Colonic mucosa (tissue), 4 donors: ENCODE results near the gene THAP7. TPM values are rescaled to one million over a fixed set of nuclear protein-coding genes. Genes with fewer than 3 reads are reported as not detected.

Experiments
- DNase-seq: peaks from one replicate; pipeline ENCODE4 v3.0.0-alpha.2; 2020
- H3K27ac ChIP-seq: fragments of 200-600 bp; one replicate; pipeline ENCODE4 v1.8.0; 2021
- H3K27me3 ChIP-seq: fragments of 200-600 bp; one replicate; pipeline ENCODE4 v1.8.0; 2021
- H3K36me3 ChIP-seq: fragments of 200-600 bp; one replicate; pipeline ENCODE4 v1.8.0; 2021
- H3K4me1 ChIP-seq: fragments of 200-600 bp; one replicate; pipeline ENCODE4 v1.8.0; 2021; ENCODE audit warnings: mild to moderate bottlenecking
- H3K4me3 ChIP-seq: fragments of 200-600 bp; one replicate; pipeline ENCODE4 v1.8.0; 2021
- H3K9ac ChIP-seq, 2 donors: one replicate each; pipeline ENCODE4 v1.7.0; 2013; ENCODE audit warnings: control low read depth in 2 of 2, low read depth in 2 of 2, low read length in 2 of 2
- H3K9me3 ChIP-seq: fragments of 200-600 bp; one replicate; pipeline ENCODE4 v1.8.0; 2021
- intact Hi-C: fragments of 100-400 bp; cut with DNase I; formaldehyde crosslinking; loops from one replicate; pipeline ENCODE4 v1.14.1; 2022
- total RNA-seq, 2 donors: library from RNA; stranded (reverse); fragmentation: NEBNext Ultra II Directional in 1 of 2; extraction: Animal tissue kit (Norgen Biotek cat#: 25700) in 1 of 2; gene quantifications; one replicate each; pipeline ENCODE4 v1.2.1, GENCODE V29; 2021
- TF ChIP-seq, protein P1 (sequence below): fragments of 200-600 bp; IDR thresholded peaks from one replicate; pipeline ENCODE4 v1.8.0; 2022; ENCODE audit warnings: antibody characterized with exemption, mild to moderate bottlenecking
- donor health status: healthy.
- donor health status: DM: no; HTN: no; CAD: no.
- donor health status: DM: no; HTN: no; CAD: no.

The THAP7 gene
- total RNA-seq, 2 donors from 2014 or later = 12.9 to 23.3 TPM

DNA sequence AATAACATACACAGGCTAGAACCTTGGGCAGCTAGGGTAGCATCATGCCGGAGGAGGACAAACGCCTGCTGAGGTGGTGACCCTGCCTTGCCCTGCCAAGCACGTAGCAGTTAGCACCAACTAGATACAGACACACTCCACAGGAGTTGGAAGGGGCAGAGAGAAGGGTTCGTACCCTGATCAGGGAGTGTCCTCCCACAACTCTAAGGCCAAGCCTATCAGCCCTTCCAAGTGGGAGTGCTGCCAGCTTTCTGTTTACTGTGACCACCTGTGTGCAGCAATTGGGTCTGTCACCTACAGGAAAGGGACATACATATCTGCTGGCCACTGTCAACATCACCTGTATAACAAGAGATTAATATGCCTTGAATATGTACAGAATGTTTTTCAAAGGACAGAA, 1.9 kb upstream of the THAP7 start:
- peak overlapping the region; percentile 4 for H3K27ac ChIP-seq
- TF ChIP-seq, protein P1, sequence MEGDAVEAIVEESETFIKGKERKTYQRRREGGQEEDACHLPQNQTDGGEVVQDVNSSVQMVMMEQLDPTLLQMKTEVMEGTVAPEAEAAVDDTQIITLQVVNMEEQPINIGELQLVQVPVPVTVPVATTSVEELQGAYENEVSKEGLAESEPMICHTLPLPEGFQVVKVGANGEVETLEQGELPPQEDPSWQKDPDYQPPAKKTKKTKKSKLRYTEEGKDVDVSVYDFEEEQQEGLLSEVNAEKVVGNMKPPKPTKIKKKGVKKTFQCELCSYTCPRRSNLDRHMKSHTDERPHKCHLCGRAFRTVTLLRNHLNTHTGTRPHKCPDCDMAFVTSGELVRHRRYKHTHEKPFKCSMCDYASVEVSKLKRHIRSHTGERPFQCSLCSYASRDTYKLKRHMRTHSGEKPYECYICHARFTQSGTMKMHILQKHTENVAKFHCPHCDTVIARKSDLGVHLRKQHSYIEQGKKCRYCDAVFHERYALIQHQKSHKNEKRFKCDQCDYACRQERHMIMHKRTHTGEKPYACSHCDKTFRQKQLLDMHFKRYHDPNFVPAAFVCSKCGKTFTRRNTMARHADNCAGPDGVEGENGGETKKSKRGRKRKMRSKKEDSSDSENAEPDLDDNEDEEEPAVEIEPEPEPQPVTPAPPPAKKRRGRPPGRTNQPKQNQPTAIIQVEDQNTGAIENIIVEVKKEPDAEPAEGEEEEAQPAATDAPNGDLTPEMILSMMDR = no peak

DNA sequence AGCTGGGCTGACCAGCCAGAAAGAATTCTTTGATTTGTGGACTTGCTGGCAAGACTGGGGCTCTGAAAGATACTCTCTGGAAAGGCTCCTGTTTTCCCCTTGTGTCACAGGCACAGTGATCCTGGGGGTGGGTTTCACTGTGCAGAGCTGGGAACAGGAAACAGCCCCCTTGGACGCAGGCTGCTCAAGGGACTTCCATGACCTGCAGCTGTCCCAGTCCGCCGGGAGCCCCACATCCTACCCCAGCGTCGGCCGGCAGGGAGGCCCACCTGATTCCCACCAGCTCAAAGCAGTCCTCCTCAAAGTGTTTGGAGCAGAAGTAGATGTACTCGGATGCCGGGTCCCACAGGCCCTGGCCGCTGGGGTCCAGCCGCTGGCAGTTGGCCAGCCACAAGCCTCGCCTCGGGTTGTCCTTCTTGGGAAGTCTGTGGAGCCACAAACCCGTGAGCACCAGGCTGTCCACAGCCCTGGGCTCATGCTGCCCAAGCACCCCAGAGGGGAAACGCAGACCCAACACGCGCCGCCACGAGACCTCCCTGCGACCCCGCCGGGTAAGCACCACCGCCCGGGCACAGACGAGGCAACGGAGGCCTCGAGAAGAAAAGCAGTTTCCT, 824 bp downstream of the THAP7 start:
- no peak for DNase-seq
- Histone ChIP-seq H3K4me3 (peak overlapping the region; percentile 68), H3K9ac (peak overlapping the region; percentile 76 to 93), H3K36me3 (peaks cover 12% of the 10 kb centered on the region), H3K27me3 (no peaks in the 10 kb centered on the region), H3K4me1 (peaks cover 20% of the 10 kb centered on the region), H3K9me3 (no peaks in the 10 kb centered on the region), H3K27ac (peak overlapping the region; percentile 99)
- intact Hi-C loops = no loop called here
- TF ChIP-seq, protein P1 = no peak

More for the DNA sequence above, 1.9 kb upstream of the THAP7 start:
- H3K4me1 ChIP-seq = peaks cover 20% of the 10 kb centered on the region
- no peak overlapping the region for H3K4me3 ChIP-seq
- H3K9ac ChIP-seq = peak overlapping the region in 1 of 2 donors; percentile 67
- H3K27me3 ChIP-seq = no peaks in the 10 kb centered on the region
- H3K9me3 ChIP-seq = no peaks in the 10 kb centered on the region
- peaks cover 12% of the 10 kb centered on the region for H3K36me3 ChIP-seq
- intact Hi-C loops = no loop called here
- peak; percentile 55 for DNase-seq

DNA sequence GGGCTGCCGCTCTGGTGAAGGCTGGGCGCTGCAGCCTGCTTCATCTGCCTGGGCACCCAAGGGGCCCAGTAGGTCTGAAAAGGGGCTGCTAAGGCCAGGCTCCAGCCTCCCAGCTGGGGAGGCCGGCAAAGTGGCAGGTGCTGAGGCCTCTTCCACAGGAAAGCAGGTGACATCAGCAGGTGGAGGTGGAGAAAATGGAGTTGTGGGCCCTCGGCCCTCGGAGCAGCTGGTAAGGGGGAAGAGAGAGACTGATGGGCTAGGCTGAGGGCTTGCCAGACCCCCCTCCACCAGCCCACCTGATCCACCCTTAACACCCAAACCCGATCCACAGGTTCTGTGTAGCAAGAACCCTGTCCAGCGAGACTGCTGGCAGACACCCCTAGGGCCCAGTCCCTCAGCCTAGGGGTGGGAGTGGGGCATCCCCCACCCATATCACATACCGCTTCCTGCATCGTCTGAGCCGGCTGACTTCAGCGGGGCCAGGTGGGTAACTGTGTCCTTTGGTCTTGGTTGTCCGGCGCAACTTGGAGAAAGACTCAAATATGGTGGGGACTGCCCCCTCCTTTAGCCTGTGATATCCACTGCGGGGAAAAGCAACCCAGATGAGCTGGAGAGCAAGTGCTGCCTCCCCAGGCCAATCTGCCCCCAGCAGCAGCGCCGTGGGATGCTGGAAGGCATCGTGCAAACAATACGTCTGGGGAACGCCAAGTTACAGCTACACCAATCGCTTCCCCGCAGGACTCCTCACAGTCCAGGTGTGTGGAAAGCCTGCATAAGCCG, 1.5 kb downstream of the THAP7 start:
- DNase-seq = no peak
- TF ChIP-seq, protein P1 = no peak
- Histone ChIP-seq H3K27me3 (no peaks in the 10 kb centered on the region), H3K4me1 (peaks cover 20% of the 10 kb centered on the region), H3K4me3 (peak overlapping the region; percentile 68), H3K9me3 (no peaks in the 10 kb centered on the region), H3K36me3 (peaks cover 12% of the 10 kb centered on the region), H3K27ac (no peak overlapping the region), H3K9ac (peak overlapping the region; percentile 76 to 93)
- intact Hi-C loops = no loop called here

DNA sequence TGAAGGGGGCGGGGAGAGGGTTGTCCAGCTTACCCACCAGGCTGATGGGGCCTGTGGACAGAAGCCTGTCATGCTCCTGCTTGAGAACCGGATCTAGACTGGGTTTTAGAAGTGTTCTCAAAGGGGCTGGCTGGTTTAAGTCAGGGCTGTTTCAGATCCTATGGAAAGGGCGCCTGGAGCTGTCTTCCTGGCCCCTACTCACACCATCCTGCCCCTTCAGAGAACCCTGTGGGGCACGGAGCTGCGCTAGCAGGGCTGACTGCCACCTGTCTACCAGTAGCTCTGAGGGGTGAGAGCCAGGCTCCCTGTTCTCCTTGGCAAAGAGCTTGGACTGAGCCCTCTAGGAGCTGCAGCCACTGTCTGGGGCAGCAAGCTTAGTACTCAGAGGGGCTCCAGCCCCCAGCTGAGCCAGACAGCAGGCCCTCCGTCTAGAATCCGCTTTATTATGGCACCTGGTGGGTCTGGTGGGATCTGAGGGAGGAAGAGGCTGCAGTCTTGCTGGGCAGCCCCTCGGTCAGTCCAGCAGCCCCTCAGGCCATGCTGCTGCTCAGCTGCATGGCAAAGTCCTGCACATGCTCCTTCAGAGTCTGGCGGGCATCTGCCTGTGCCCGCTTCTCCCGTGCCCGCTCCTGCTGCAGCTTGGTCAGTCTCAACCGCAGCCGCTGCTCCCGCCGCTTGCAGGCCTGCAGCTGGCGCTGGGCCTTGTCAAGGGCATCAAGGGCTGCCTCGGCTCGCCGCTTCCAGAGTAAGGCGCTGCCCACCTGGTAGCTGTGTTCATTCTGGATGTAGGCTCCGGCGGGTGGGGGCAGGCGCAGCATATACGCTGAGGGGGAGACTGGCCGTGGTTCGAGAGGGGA, 2.3 kb downstream of the THAP7 start:
- Histone ChIP-seq H3K4me3 (no peak overlapping the region), H3K4me1 (peaks cover 20% of the 10 kb centered on the region), H3K27ac (no peak overlapping the region), H3K9ac (no peak overlapping the region), H3K36me3 (peaks cover 12% of the 10 kb centered on the region), H3K27me3 (no peaks in the 10 kb centered on the region), H3K9me3 (no peaks in the 10 kb centered on the region)
- intact Hi-C loops = no loop called here
- TF ChIP-seq, protein P1 = no peak
- no peak for DNase-seq
